HepG2 (cell line): ENCODE data around the gene THEMIS. TPM values are rescaled to one million over a fixed set of nuclear protein-coding genes. Genes with fewer than 3 reads are reported as not detected.

Experiments used
- ATAC-seq: fragments of 200-7000 bp; cut with Tn5 transposase; 3 replicates; pipeline ENCODE4 v1.9.1; 2020; ENCODE audit warnings: mild to moderate bottlenecking, moderate library complexity
- BruUV-seq: library from RNA; stranded (reverse); fragments of 400-500 nt; replicated peaks from 2 replicates; lab custom pipeline; 2021; lab: Mats Ljungman, UMichigan
- CTCF ChIA-PET: fragments of 300-600 bp; formaldehyde crosslinking; extraction: SDS; loops from one replicate; lab custom pipeline; 2021; ENCODE audit warnings: low total read pairs, inconsistent platforms, low intra/inter-chr PET ratio; lab: Yijun Ruan, JAX
- POLR2A ChIA-PET: fragments of 350-600 bp; sonication (Branson Sonifier 250); formaldehyde crosslinking; loops from one replicate; lab custom pipeline; 2020; ENCODE audit warnings: antibody characterized with exemption, inconsistent platforms; lab: Yijun Ruan, JAX
- DNase-seq: peaks from one replicate; pipeline ENCODE4 v3.0.0-alpha.2; 2015; ENCODE audit warnings: low spot score
- FAIRE-seq: peaks from 3 replicates; lab custom pipeline; 2011; peaks lifted over from hg19 to GRCh38; lab: Jason Lieb, UNC
- H2AFZ ChIP-seq: one replicate; pipeline ENCODE4 v1.6.1; 2011; ENCODE audit warnings: low read length, inconsistent platforms
- H3K27ac ChIP-seq: fragments of 300-600 bp; 3 replicates; pipeline ENCODE4 v1.8.0; 2011; ENCODE audit warnings: mixed run types, mild to moderate bottlenecking, mixed read lengths, low read length, inconsistent platforms; ENCODE audit not compliant: insufficient read depth; ENCODE audit errors: extremely low read length
- H3K27me3 ChIP-seq, 2 experiments: fragments of 200-600 bp in 1 of 2; 2 replicates in 1 of 2; 3 replicates in 1 of 2; pipeline versions ENCODE4 v1.6.0 to v1.8.0; 2011; ENCODE audit warnings: low read length in 2 of 2, mild to moderate bottlenecking in 2 of 2, moderate library complexity in 2 of 2, inconsistent platforms in 1 of 2; ENCODE audit not compliant: insufficient read depth in 2 of 2, control insufficient read depth in 1 of 2
- H3K36me3 ChIP-seq, 2 experiments: fragments of 200-600 bp in 1 of 2; replicated peaks in 1 of 2; 2 replicates in 1 of 2; 3 replicates in 1 of 2; pipeline versions ENCODE4 v1.5.1 to v1.8.0; 2011; ENCODE audit warnings: low read length in 2 of 2, inconsistent platforms in 1 of 2; ENCODE audit not compliant: insufficient read depth in 2 of 2, control insufficient read depth in 1 of 2
- H3K4me1 ChIP-seq: 2 replicates; pipeline ENCODE4 v1.5.1; 2012; ENCODE audit warnings: low read length, inconsistent platforms; ENCODE audit not compliant: insufficient read depth
- H3K4me2 ChIP-seq: 2 replicates; pipeline ENCODE4 v1.6.0; 2011; ENCODE audit warnings: low read depth, low read length, inconsistent platforms
- H3K4me3 ChIP-seq, 3 experiments: fragments of 200-600 bp in 1 of 3; sonication (generic), shearing (Covaris generic) in 1 of 3; replicated peaks in 1 of 3; 2 replicates each; pipeline ENCODE4 v1.5.1; 2011 to 2016; ENCODE audit warnings: low read length in 3 of 3, inconsistent platforms in 2 of 3, low read depth in 2 of 3, mild to moderate bottlenecking in 2 of 3, control low read depth in 1 of 3, mixed read lengths in 1 of 3; ENCODE audit not compliant: insufficient read depth in 1 of 3
- H3K79me2 ChIP-seq: one replicate; pipeline ENCODE4 v1.6.1; 2011; ENCODE audit warnings: low read length, inconsistent platforms; ENCODE audit not compliant: insufficient read depth
- H3K9ac ChIP-seq: 2 replicates; pipeline ENCODE4 v1.6.0; 2011; ENCODE audit warnings: mild to moderate bottlenecking, low read depth, low read length, inconsistent platforms; ENCODE audit not compliant: insufficient read depth
- H3K9me3 ChIP-seq: 2 replicates; pipeline ENCODE4 v1.5.1; 2012; ENCODE audit warnings: mild to moderate bottlenecking, low read length
- H4K20me1 ChIP-seq: 2 replicates; pipeline ENCODE4 v1.6.0; 2011; ENCODE audit warnings: inconsistent platforms, mild to moderate bottlenecking, low read length, moderate library complexity; ENCODE audit not compliant: insufficient read depth
- GLI4 ChIP-seq: sonication (generic); formaldehyde crosslinking; IDR thresholded peaks from 2 replicates; pipeline ENCODE4 v1.5.1; 2020; ENCODE audit warnings: missing genetic modification reagents, mild to moderate bottlenecking, moderate library complexity, borderline replicate concordance
- MTA1 ChIP-seq: sonication (generic); formaldehyde crosslinking; IDR thresholded peaks from 2 replicates; pipeline ENCODE4 v1.4.0; 2020; ENCODE audit warnings: missing genetic modification reagents, mild to moderate bottlenecking, borderline replicate concordance
- PITX1 ChIP-seq: sonication (generic); formaldehyde crosslinking; IDR thresholded peaks from 2 replicates; pipeline ENCODE4 v1.5.1; 2020; ENCODE audit warnings: mild to moderate bottlenecking, missing genetic modification reagents
- SATB2 ChIP-seq: sonication (generic); formaldehyde crosslinking; IDR thresholded peaks from 2 replicates; pipeline ENCODE4 v1.5.0; 2020; ENCODE audit warnings: missing genetic modification reagents
- ZNF530 ChIP-seq: sonication (generic); formaldehyde crosslinking; IDR thresholded peaks from 2 replicates; pipeline ENCODE4 v1.5.0; 2020; ENCODE audit warnings: low read depth, mild to moderate bottlenecking, missing genetic modification reagents
- WGBS: methylation state at CpG from one replicate; pipeline ENCODE4 v1.1.6; 2017; ENCODE audit warnings: low lambda C conversion rate; 5-methylcytosine and 5-hydroxymethylcytosine counted together
- in situ Hi-C: cut with HindIII; loops from 2 replicates; pipeline ENCODE4 v1.10.0; 2017; ENCODE audit warnings: low pct_unique_long_range_greater_than_20kb; ENCODE audit not compliant: extremely low pct_ligation_motif_present
- intact Hi-C: fragments of 100-400 bp; cut with micrococcal nuclease; formaldehyde crosslinking; loops from one replicate; pipeline ENCODE4 v1.10.0; 2022; ENCODE audit not compliant: unreplicated experiment
- polyA plus RNA-seq, 8 experiments: library from polyadenylated mRNA; depleted of rRNA in 3 of 8; stranded (reverse) in 7 of 8; unstranded in 1 of 8; fragments of >200 nt; fragmentation: Illumina TruSeq in 4 of 8; extraction: Trizol in 4 of 8; gene quantifications; 2 replicates each; pipeline versions ENCODE4 v1.2.1 to v1.2.3, GENCODE V29; 2011 to 2016; ENCODE audit warnings: low read depth in 4 of 8, missing spikeins in 1 of 8, mixed read lengths in 1 of 8; ENCODE audit not compliant: insufficient read depth in 1 of 8
- total RNA-seq, 5 experiments: library from RNA; depleted of rRNA; stranded (reverse); fragments of >200 nt; fragmentation: Illumina TruSeq; extraction: Trizol; gene quantifications; 2 replicates each; pipeline ENCODE4 v1.2.3, GENCODE V29; 2016; ENCODE audit warnings: low read depth in 1 of 5
- TF ChIP-seq, protein P1 (sequence below): sonication (generic); formaldehyde crosslinking; IDR thresholded peaks from 2 replicates; pipeline ENCODE4 v1.4.0; 2020; ENCODE audit warnings: mild to moderate bottlenecking, missing genetic modification reagents
- TF ChIP-seq, protein P2 (sequence below): sonication (generic); formaldehyde crosslinking; IDR thresholded peaks from 2 replicates; pipeline ENCODE4 v1.8.1; 2023; ENCODE audit warnings: mild to moderate bottlenecking, missing genetic modification reagents, borderline replicate concordance
- TF ChIP-seq, protein P3 (sequence below): sonication (generic); formaldehyde crosslinking; IDR thresholded peaks from 2 replicates; pipeline ENCODE4 v1.4.0; 2020; ENCODE audit warnings: missing genetic modification reagents

Gene THEMIS
- total and polyA plus RNA-seq, 2 of the 13 experiments (the other 11 are each of a cell fraction or from before 2014, with no cell fraction given), result not detected

DNA sequence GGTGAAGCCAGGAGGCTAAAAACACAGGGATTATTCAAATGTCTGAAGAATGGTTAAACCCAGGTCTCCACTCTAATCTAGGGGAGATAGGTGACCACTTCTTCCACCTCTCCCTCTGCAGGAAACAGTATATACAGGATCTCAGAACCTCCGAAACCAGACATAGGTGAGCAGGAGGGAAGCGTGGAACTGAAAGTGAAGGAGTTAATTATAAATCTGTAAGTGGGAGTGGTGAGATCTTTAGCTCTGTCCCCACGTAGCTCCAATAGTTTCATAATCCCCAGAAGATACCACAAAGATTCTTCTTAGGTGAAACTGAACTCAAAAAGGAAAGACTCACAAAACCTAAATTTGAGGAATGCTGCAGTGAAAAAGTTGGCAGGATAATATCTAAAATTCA is 76.8 kb downstream of the THEMIS start:
- WGBS, result 5% methylated on average over 3 of the region's 3 CpGs

DNA sequence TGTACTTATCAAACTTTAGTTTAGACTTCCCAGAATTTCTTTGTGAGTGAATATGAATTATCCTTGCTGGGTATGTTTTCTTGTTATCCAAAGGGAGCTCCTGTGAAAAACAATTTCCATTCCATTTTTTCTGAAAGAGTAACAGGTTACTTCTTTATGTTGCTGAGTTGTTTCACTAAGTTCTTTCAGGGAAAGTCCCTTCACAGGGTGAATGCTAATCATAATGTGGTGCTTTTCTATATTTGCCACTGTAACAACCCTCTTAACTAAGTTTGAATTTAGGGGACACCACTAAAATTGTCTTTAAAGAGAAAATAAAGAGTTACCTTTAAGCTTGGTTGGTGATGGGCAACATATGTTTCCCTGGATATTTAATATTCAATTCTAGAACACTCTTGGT is 79.4 kb downstream of the THEMIS start:
- Histone ChIP-seq H3K27me3 (no peaks in the 10 kb centered on the region), H3K9ac (no peak overlapping the region), H2AFZ (no peak overlapping the region), H4K20me1 (no peaks in the 10 kb centered on the region), H3K79me2 (no peaks in the 10 kb centered on the region), H3K27ac (no peak overlapping the region), H3K4me1 (no peaks in the 10 kb centered on the region), H3K4me3 (no peak overlapping the region), H3K9me3 (no peaks in the 10 kb centered on the region), H3K36me3 (no peaks in the 10 kb centered on the region), H3K4me2 (no peak overlapping the region)
- CTCF ChIA-PET, result no interaction called here
- DNase-seq, result no peak
- POLR2A ChIA-PET, result no interaction called here
- no peak for ATAC-seq
- no TSS peak for BruUV-seq
- in situ Hi-C loops (no loop called here), intact Hi-C loops (no loop called here)
- FAIRE-seq, result no peak
- no peak for TF ChIP-seq GLI4 (CRISPR knock-in tag)
- TF ChIP-seq, protein P1, sequence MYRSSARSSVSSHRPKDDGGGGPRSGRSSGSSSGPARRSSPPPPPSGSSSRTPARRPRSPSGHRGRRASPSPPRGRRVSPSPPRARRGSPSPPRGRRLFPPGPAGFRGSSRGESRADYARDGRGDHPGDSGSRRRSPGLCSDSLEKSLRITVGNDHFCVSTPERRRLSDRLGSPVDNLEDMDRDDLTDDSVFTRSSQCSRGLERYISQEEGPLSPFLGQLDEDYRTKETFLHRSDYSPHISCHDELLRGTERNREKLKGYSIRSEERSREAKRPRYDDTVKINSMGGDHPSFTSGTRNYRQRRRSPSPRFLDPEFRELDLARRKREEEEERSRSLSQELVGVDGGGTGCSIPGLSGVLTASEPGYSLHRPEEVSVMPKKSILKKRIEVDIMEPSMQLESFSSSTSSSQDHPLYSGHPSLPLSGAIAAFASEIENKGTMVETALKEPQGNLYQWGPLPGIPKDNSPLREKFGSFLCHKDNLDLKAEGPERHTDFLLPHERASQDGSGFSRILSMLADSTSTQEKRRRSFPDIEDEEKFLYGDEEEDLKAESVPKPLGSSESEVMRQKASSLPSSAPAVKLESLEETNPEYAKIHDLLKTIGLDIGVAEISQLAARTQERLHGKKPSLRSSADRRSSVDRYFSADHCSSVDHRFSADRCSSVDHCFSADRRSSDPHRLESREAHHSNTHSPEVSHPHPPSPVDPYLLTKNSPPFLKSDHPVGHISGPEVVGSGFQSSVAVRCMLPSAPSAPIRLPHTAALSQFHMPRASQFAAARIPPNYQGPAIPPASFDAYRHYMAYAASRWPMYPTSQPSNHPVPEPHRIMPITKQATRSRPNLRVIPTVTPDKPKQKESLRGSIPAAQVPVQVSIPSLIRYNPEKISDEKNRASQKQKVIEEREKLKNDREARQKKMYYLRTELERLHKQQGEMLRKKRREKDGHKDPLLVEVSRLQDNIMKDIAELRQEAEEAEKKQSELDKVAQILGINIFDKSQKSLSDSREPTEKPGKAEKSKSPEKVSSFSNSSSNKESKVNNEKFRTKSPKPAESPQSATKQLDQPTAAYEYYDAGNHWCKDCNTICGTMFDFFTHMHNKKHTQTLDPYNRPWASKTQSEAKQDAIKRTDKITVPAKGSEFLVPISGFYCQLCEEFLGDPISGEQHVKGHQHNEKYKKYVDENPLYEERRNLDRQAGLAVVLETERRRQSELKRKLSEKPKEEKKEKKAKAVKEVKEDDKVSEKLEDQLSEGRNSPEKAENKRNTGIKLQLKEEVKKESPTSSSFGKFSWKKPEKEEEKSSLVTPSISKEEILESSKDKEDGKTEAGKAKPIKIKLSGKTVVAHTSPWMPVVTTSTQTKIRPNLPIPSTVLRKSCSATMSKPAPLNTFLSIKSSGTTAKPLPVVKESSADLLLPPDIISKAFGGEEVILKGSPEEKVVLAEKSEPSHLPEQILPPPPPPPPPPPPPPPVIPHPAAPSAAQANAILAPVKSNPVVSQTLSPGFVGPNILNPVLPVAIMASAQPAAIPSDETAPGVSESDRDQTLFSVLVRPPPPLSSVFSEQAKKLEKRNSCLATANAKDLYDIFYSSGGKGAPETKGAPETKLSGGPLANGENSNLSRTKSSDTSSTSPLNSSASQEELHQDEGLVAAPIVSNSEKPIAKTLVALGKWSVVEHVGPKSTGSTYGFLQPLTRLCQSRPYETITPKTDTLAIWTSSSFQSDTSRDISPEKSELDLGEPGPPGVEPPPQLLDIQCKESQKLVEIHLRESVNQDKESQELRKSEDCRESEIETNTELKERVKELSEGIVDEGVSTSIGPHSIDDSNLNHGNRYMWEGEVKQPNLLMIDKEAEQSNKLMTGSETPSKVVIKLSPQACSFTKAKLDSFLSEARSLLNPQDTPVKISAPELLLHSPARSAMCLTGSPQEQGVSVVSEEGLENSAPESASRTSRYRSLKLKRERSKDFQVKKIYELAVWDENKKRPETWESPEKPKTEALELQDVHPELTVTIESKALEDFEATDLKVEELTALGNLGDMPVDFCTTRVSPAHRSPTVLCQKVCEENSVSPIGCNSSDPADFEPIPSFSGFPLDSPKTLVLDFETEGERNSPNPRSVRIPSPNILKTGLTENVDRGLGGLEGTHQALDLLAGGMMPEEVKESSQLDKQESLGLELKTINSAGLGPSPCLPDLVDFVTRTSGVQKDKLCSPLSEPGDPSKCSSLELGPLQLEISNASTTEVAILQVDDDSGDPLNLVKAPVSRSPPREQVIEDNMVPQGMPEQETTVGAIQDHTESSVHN (CRISPR knock-in tag), result no peak

More for the DNA sequence above, 76.8 kb downstream of the THEMIS start:
- H3K4me3 ChIP-seq, result no peak overlapping the region
- no peak overlapping the region for H2AFZ ChIP-seq
- POLR2A ChIA-PET, result no interaction called here
- H3K36me3 ChIP-seq, result no peaks in the 10 kb centered on the region
- no peak for DNase-seq
- no peak overlapping the region for H3K27ac ChIP-seq
- no peaks in the 10 kb centered on the region for H3K9me3 ChIP-seq
- ATAC-seq, result no peak
- no peak overlapping the region for H3K9ac ChIP-seq
- in situ Hi-C loops, result no loop called here
- no peaks in the 10 kb centered on the region for H4K20me1 ChIP-seq
- H3K4me1 ChIP-seq, result no peaks in the 10 kb centered on the region
- no peak overlapping the region for H3K4me2 ChIP-seq
- no peaks in the 10 kb centered on the region for H3K79me2 ChIP-seq
- BruUV-seq, result no TSS peak
- TF ChIP-seq, protein P2, sequence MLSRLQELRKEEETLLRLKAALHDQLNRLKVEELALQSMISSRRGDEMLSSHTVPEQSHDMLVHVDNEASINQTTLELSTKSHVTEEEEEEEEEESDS, result no peak
- TF ChIP-seq SATB2 (CRISPR knock-in tag) (no peak), ZNF530 (CRISPR knock-in tag) (no peak), PITX1 (CRISPR knock-in tag) (no peak), MTA1 (CRISPR knock-in tag) (no peak)
- TF ChIP-seq, protein P3, sequence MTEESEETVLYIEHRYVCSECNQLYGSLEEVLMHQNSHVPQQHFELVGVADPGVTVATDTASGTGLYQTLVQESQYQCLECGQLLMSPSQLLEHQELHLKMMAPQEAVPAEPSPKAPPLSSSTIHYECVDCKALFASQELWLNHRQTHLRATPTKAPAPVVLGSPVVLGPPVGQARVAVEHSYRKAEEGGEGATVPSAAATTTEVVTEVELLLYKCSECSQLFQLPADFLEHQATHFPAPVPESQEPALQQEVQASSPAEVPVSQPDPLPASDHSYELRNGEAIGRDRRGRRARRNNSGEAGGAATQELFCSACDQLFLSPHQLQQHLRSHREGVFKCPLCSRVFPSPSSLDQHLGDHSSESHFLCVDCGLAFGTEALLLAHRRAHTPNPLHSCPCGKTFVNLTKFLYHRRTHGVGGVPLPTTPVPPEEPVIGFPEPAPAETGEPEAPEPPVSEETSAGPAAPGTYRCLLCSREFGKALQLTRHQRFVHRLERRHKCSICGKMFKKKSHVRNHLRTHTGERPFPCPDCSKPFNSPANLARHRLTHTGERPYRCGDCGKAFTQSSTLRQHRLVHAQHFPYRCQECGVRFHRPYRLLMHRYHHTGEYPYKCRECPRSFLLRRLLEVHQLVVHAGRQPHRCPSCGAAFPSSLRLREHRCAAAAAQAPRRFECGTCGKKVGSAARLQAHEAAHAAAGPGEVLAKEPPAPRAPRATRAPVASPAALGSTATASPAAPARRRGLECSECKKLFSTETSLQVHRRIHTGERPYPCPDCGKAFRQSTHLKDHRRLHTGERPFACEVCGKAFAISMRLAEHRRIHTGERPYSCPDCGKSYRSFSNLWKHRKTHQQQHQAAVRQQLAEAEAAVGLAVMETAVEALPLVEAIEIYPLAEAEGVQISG (CRISPR knock-in tag), result no peak
- intact Hi-C loops, result no loop called here
- H3K27me3 ChIP-seq, result no peaks in the 10 kb centered on the region
- no peak for FAIRE-seq
- CTCF ChIA-PET, result no interaction called here
